Measurements from ENCODE around the gene HOXB6.

Gene HOXB6

GRCh38 chr17:48616717-48617470 lies 12.1 kb upstream of the HOXB6 start:
- DNase-seq = no peak
- H3K36me3 ChIP-seq (ENCODE audit: control insufficient read depth in 4 of 4, insufficient read depth in 4 of 4, low read length in 3 of 4) = no peaks in the 10 kb centered on the region
- H3K4me3 ChIP-seq (ENCODE audit: control insufficient read depth in 1 of 7, extremely low read depth in 1 of 7, insufficient read depth in 4 of 7, low read depth in 2 of 7, low read length in 6 of 7) = no peak overlapping the region
- H3K27ac ChIP-seq (ENCODE audit: insufficient read depth in 1 of 2, low read depth in 1 of 2, low read length in 2 of 2, poor library complexity in 1 of 2, severe bottlenecking in 2 of 2) = no peak overlapping the region
- H3K9me3 ChIP-seq (ENCODE audit: control extremely low read depth in 1 of 5, control insufficient read depth in 4 of 5, insufficient read depth in 2 of 5, low read depth in 1 of 5, low read length in 4 of 5) = no peaks in the 10 kb centered on the region
- CTCF ChIA-PET = interaction anchor here (0.6 to 2.8 kb wide), 16 partner anchors 9 to 587 kb away, joined by 3 to 9 read pairs (median 4); partner anchors contain the start of genes HOXB5 and HOXB9
- POLR2A ChIA-PET = no interaction called here
- peaks cover 0 to 47% (median 40%) of the 10 kb centered on the region in 4 experiments for H3K4me1 ChIP-seq (ENCODE audit: control extremely low read depth in 1 of 4, control insufficient read depth in 4 of 4, insufficient read depth in 4 of 4, low read length in 3 of 4)
- WGBS (ENCODE audit: insufficient coverage) = 72% methylated on average over 5 of the region's 15 CpGs
- H3K27me3 ChIP-seq (replicated peaks in 2 of 5; ENCODE audit: control insufficient read depth in 4 of 5, insufficient read depth in 5 of 5, low read length in 4 of 5) = peaks cover 14 to 100% (median 55%) of the 10 kb centered on the region in 5 experiments

DNA sequence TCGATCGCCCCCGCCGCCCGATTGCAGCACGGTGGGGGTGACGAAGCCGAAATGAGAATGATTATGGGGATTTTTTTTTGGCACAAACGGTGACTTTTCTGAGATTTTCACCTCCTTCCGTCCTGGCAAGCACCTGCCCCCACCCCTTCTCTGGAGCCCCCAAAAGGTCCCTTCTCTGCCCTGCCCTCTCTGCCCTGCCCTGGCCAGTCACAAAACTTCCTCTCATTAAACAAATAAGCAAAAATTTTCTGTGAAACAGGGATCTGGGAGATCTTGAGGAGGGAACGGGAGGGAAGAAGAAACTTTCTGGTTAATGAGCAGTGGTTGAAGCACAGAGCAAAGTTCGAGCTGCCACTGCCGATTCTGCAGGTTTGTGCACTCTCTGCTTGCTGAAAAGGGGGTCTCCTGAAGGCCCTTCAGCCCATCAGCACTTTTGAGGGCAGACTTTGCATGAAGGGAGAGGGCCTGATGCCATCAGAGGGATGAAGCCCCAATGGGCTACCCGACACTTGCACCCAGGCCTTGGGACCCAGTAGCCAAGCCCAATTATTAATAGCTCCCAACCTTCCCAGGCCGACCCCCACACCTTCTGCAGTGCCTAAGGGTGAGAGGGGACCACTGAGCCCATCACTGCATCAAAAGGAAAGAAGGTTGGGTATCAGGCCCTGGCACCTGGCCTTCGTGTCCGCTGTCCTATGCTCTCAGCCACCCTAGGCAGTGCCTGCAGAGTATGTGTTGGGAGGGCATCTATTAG lies 11.4 kb upstream of the HOXB6 start:
- Histone ChIP-seq H3K36me3 (ENCODE audit: control insufficient read depth in 4 of 4, insufficient read depth in 4 of 4, low read length in 3 of 4) (no peaks in the 10 kb centered on the region), H3K9me3 (ENCODE audit: control extremely low read depth in 1 of 5, control insufficient read depth in 4 of 5, insufficient read depth in 2 of 5, low read depth in 1 of 5, low read length in 4 of 5) (no peaks in the 10 kb centered on the region), H3K27me3 (replicated peaks in 2 of 5; ENCODE audit: control insufficient read depth in 4 of 5, insufficient read depth in 5 of 5, low read length in 4 of 5) (peaks cover 14 to 100% (median 54%) of the 10 kb centered on the region in 5 experiments), H3K4me1 (ENCODE audit: control extremely low read depth in 1 of 4, control insufficient read depth in 4 of 4, insufficient read depth in 4 of 4, low read length in 3 of 4) (peaks cover 0 to 54% (median 47%) of the 10 kb centered on the region in 4 experiments), H3K4me3 (ENCODE audit: control insufficient read depth in 1 of 7, extremely low read depth in 1 of 7, insufficient read depth in 4 of 7, low read depth in 2 of 7, low read length in 6 of 7) (no peak overlapping the region), H3K27ac (ENCODE audit: insufficient read depth in 1 of 2, low read depth in 1 of 2, low read length in 2 of 2, poor library complexity in 1 of 2, severe bottlenecking in 2 of 2) (no peak overlapping the region)
- 70% methylated on average over 8 of the region's 17 CpGs for WGBS (ENCODE audit: insufficient coverage)
- ChIA-PET CTCF (interaction anchor here (0.9 to 2.8 kb wide), 9 partner anchors 9 to 535 kb away, joined by 3 to 9 read pairs (median 3); partner anchors contain the start of gene HOXB9), POLR2A (interaction anchor here (0.6 kb wide), 1 partner anchor 585 kb away, joined by 4 read pairs; no protein-coding TSS in a partner anchor)
- no peak for DNase-seq

DNA sequence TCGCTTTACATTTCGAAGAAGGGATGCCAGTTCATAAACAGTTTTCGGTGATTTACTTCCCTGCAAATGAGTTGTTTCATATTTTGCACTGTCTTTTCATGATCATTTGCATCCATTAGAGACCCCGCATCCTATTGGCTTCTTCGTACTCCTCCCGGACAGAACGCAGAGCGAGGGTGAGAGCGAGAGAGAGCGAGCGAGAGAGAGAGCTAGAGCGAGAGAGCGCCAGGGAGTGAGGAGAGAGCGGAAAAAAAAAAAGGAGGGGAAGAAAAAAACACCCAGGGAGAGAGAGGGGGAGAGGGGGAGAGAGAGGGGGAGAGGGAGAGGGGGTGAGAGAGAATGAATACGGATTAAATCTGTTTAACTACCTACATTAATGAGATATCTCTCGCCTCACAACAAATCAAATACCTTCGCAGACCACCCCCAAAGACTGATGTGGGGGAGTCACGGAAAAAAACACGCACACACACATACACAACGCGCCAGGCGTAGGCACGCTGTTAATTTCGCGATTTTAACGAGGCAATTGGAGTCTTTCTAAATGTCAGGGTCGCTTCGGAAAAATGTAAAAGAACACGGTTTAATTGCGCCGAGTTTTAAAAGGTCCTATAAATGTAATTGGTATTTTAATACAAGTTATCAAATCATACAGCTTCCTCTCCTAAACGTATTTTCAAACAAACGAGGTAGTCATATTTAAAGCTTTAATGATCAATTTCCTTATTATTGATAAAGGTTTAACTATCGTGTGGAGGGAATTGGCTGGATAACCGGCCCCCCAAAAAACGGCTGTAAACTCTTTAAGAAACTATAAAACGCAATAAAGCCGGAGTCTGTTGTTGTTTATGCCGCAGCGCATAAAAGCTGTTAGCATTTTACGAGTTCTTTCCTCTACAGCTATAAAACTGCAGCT lies 10.5 kb upstream of the HOXB6 start, which contains the start of gene HOXB8:
Gene HOXB8 (minus strand): TSS at position 246 of the 916 bp plus-strand sequence. CDS start 588 bp downstream, outside the sequence.
- 25% methylated on average over 6 of the region's 41 CpGs for WGBS (ENCODE audit: insufficient coverage)
- peaks cover 14 to 99% (median 49%) of the 10 kb centered on the region in 5 experiments for H3K27me3 ChIP-seq (replicated peaks in 2 of 5; ENCODE audit: control insufficient read depth in 4 of 5, insufficient read depth in 5 of 5, low read length in 4 of 5)
- no peak for DNase-seq
- no peaks in the 10 kb centered on the region for H3K36me3 ChIP-seq (ENCODE audit: control insufficient read depth in 4 of 4, insufficient read depth in 4 of 4, low read length in 3 of 4)
- CTCF ChIA-PET = interaction anchor here (0.9 to 2.8 kb wide), 10 partner anchors 8 to 534 kb away, joined by 3 to 11 read pairs (median 3); partner anchors contain the start of gene HOXB9
- H3K4me1 ChIP-seq (ENCODE audit: control extremely low read depth in 1 of 4, control insufficient read depth in 4 of 4, insufficient read depth in 4 of 4, low read length in 3 of 4) = peaks cover 0 to 63% (median 55%) of the 10 kb centered on the region in 4 experiments
- POLR2A ChIA-PET = interaction anchor here (0.6 kb wide), 1 partner anchor 584 kb away, joined by 4 read pairs; no protein-coding TSS in a partner anchor
- H3K9me3 ChIP-seq (ENCODE audit: control extremely low read depth in 1 of 5, control insufficient read depth in 4 of 5, insufficient read depth in 2 of 5, low read depth in 1 of 5, low read length in 4 of 5) = no peaks in the 10 kb centered on the region
- peak within 1 kb of the TSS in 4 of 7 experiments; percentile 32 to 63 (median 56) for H3K4me3 ChIP-seq (ENCODE audit: control insufficient read depth in 1 of 7, extremely low read depth in 1 of 7, insufficient read depth in 4 of 7, low read depth in 2 of 7, low read length in 6 of 7)
- H3K27ac ChIP-seq (ENCODE audit: insufficient read depth in 1 of 2, low read depth in 1 of 2, low read length in 2 of 2, poor library complexity in 1 of 2, severe bottlenecking in 2 of 2) = no peak within 1 kb of the TSS

DNA sequence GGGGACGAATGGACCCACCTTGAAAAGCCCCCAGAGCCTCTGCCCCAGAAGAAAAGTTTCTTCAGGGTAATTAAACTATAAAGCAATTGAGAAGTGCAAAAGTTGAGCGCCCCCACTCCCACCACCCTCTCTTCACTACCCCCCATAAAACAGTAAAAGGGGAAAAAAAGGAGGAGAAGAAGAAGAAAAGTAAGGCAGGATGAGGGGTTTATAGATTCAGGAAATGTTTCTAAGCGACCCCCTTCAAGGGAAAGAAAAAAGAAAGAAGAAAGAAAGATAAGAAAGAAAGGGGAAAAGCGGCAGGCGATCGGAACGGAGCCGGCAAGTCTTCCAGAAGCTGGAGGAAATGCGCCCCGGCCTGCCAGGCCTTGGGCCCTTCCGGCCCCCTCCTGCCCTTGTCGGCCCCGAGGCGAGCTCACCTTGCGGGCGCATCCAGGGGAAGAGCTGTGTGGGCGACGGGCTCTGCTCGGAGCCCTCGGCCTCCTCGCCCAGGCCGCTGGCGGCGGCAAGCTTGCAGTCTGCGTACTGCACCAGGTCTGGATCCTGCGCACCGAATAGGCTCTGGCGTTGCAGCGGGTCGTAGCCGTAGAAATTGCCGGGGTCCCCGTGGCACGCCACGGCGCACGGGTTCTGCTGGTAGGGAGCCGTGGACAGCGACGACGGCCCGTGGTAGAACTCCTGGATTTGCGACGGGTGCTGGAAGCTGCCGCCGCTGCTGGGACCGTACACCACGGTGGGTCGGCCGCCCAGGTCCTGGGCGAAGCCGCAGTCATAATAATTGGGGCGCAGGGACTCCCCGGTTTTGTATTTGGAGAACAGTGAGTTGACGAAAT lies 9.3 kb upstream of the HOXB6 start:
- POLR2A ChIA-PET = interaction anchor here (1.1 kb wide), 1 partner anchor 18 kb away, joined by 3 read pairs; no protein-coding TSS in a partner anchor
- DNase-seq = peak in 2 of 3 donors; percentile 62 to 67

GRCh38 chr17:48612854-48613691 lies 8.3 kb upstream of the HOXB6 start:
- Histone ChIP-seq H3K36me3 (ENCODE audit: control insufficient read depth in 4 of 4, insufficient read depth in 4 of 4, low read length in 3 of 4) (no peaks in the 10 kb centered on the region), H3K9me3 (ENCODE audit: control extremely low read depth in 1 of 5, control insufficient read depth in 4 of 5, insufficient read depth in 2 of 5, low read depth in 1 of 5, low read length in 4 of 5) (no peaks in the 10 kb centered on the region), H3K4me1 (ENCODE audit: control extremely low read depth in 1 of 4, control insufficient read depth in 4 of 4, insufficient read depth in 4 of 4, low read length in 3 of 4) (peaks cover 0 to 55% (median 49%) of the 10 kb centered on the region in 4 experiments), H3K4me3 (ENCODE audit: control insufficient read depth in 1 of 7, extremely low read depth in 1 of 7, insufficient read depth in 4 of 7, low read depth in 2 of 7, low read length in 6 of 7) (peak overlapping the region; percentile 21 to 85 (median 54)), H3K27me3 (replicated peaks in 2 of 5; ENCODE audit: control insufficient read depth in 4 of 5, insufficient read depth in 5 of 5, low read length in 4 of 5) (peaks cover 18 to 98% (median 61%) of the 10 kb centered on the region in 5 experiments), H3K27ac (ENCODE audit: insufficient read depth in 1 of 2, low read depth in 1 of 2, low read length in 2 of 2, poor library complexity in 1 of 2, severe bottlenecking in 2 of 2) (no peak overlapping the region)
- 0% methylated on average over 38 of the region's 67 CpGs for WGBS (ENCODE audit: insufficient coverage)
- DNase-seq = peak in 2 of 3 donors; percentile 65 to 75
- ChIA-PET CTCF (interaction anchor here (0.6 to 1.4 kb wide), 7 partner anchors 12 to 569 kb away, joined by 3 to 9 read pairs (median 4); no protein-coding TSS in a partner anchor), POLR2A (no interaction called here)

More for the DNA sequence above, 9.3 kb upstream of the HOXB6 start:
- no peaks in the 10 kb centered on the region for H3K9me3 ChIP-seq (ENCODE audit: control extremely low read depth in 1 of 5, control insufficient read depth in 4 of 5, insufficient read depth in 2 of 5, low read depth in 1 of 5, low read length in 4 of 5)
- CTCF ChIA-PET = interaction anchor here (0.9 to 2.8 kb wide), 6 partner anchors 7 to 171 kb away, joined by 3 to 11 read pairs (median 8); partner anchors contain the start of genes HOXB5 and HOXB9
- H3K27me3 ChIP-seq (replicated peaks in 2 of 5; ENCODE audit: control insufficient read depth in 4 of 5, insufficient read depth in 5 of 5, low read length in 4 of 5) = peaks cover 14 to 99% (median 57%) of the 10 kb centered on the region in 5 experiments
- no peaks in the 10 kb centered on the region for H3K36me3 ChIP-seq (ENCODE audit: control insufficient read depth in 4 of 4, insufficient read depth in 4 of 4, low read length in 3 of 4)
- 1% methylated on average over 47 of the region's 55 CpGs for WGBS (ENCODE audit: insufficient coverage)
- no peak overlapping the region for H3K27ac ChIP-seq (ENCODE audit: insufficient read depth in 1 of 2, low read depth in 1 of 2, low read length in 2 of 2, poor library complexity in 1 of 2, severe bottlenecking in 2 of 2)
- H3K4me3 ChIP-seq (ENCODE audit: control insufficient read depth in 1 of 7, extremely low read depth in 1 of 7, insufficient read depth in 4 of 7, low read depth in 2 of 7, low read length in 6 of 7) = peak overlapping the region in 5 of 7 experiments; percentile 6 to 63 (median 51)
- H3K4me1 ChIP-seq (ENCODE audit: control extremely low read depth in 1 of 4, control insufficient read depth in 4 of 4, insufficient read depth in 4 of 4, low read length in 3 of 4) = peaks cover 0 to 63% (median 57%) of the 10 kb centered on the region in 4 experiments

Data from common myeloid progenitor, CD34-positive (primary cell).